OCI-LY7 (cell line): Measurements from ENCODE around the gene RAB40C. TPM values are rescaled to one million over a fixed set of nuclear protein-coding genes. Genes with fewer than 3 reads are reported as not detected.

Source experiments
- BruUV-seq: library from RNA; stranded (reverse); fragments of 400-500 nt; replicated peaks from 2 replicates; lab custom pipeline; 2021; lab: Mats Ljungman, UMichigan
- CTCF ChIA-PET: fragments of 300-600 bp; sonication (Branson Sonifier 250); formaldehyde crosslinking; loops from one replicate; lab custom pipeline; 2022; ENCODE audit warnings: antibody characterized with exemption; ENCODE audit not compliant: unreplicated experiment; lab: Charles Lee
- POLR2A ChIA-PET: fragments of 300-600 bp; sonication (Branson Sonifier 250); formaldehyde crosslinking; loops from one replicate; lab custom pipeline; 2022; ENCODE audit warnings: antibody characterized with exemption; lab: Charles Lee
- DNase-seq: peaks from one replicate; pipeline ENCODE4 v3.0.0-alpha.2; 2015; ENCODE audit warnings: low spot score
- H2AFZ ChIP-seq: fragments of 200-600 bp; sonication (generic), shearing (Covaris generic); 2 replicates; pipeline ENCODE4 v1.6.1; 2014; ENCODE audit warnings: mild to moderate bottlenecking, antibody characterized with exemption, low read length, moderate library complexity
- H3K27ac ChIP-seq: fragments of 200-600 bp; sonication (generic); 2 replicates; pipeline ENCODE4 v1.5.1; 2014; ENCODE audit warnings: mixed run types, low read depth, mild to moderate bottlenecking, moderate library complexity, low read length, inconsistent platforms; ENCODE audit not compliant: poor library complexity, severe bottlenecking
- H3K36me3 ChIP-seq: fragments of 200-600 bp; sonication (generic); 2 replicates; pipeline ENCODE4 v1.6.1; 2014; ENCODE audit warnings: mild to moderate bottlenecking, antibody characterized with exemption, low read length, moderate library complexity, mixed read lengths; ENCODE audit not compliant: insufficient read depth
- H3K4me1 ChIP-seq: fragments of 200-600 bp; sonication (generic); 2 replicates; pipeline ENCODE4 v1.5.1; 2014; ENCODE audit warnings: mild to moderate bottlenecking, low read length; ENCODE audit not compliant: insufficient read depth, poor library complexity, severe bottlenecking
- H3K4me2 ChIP-seq: fragments of 200-600 bp; sonication (generic); 2 replicates; pipeline ENCODE4 v1.6.1; 2014; ENCODE audit warnings: mild to moderate bottlenecking, low read length
- H3K4me3 ChIP-seq: fragments of 200-600 bp; sonication (generic); 2 replicates; pipeline ENCODE4 v1.5.1; 2014; ENCODE audit warnings: mild to moderate bottlenecking, low read depth, low read length; ENCODE audit not compliant: poor library complexity, severe bottlenecking
- H3K79me2 ChIP-seq: fragments of 200-600 bp; sonication (generic); 2 replicates; pipeline ENCODE4 v1.6.1; 2016; ENCODE audit warnings: low read depth, mild to moderate bottlenecking, low read length, moderate library complexity, mixed read lengths; ENCODE audit not compliant: insufficient read depth
- H3K9me2 ChIP-seq: fragments of 200-600 bp; sonication (generic); 2 replicates; pipeline ENCODE4 v1.6.1; 2016; ENCODE audit warnings: mild to moderate bottlenecking, low read length, mixed read lengths; ENCODE audit not compliant: insufficient read depth
- H3K9me3 ChIP-seq: fragments of 200-600 bp; sonication (generic); 2 replicates; pipeline ENCODE4 v1.6.1; 2014; ENCODE audit warnings: mild to moderate bottlenecking, mixed run types, low read length, mixed read lengths
- H4K20me1 ChIP-seq: fragments of 200-600 bp; sonication (generic); 2 replicates; pipeline ENCODE4 v1.6.1; 2014; ENCODE audit warnings: mild to moderate bottlenecking, antibody characterized with exemption, low read length, moderate library complexity, mixed read lengths; ENCODE audit not compliant: insufficient read depth
- EZH2phosphoT487 ChIP-seq: fragments of 200-600 bp; sonication (generic); IDR thresholded peaks from 2 replicates; pipeline ENCODE4 v1.6.1; 2018; ENCODE audit warnings: low read depth, borderline replicate concordance, mild to moderate bottlenecking, mixed run types, antibody characterized with exemption, low read length, moderate library complexity, mixed read lengths
- intact Hi-C: fragments of 100-400 bp; cut with micrococcal nuclease; formaldehyde crosslinking; loops from one replicate; pipeline ENCODE4 v1.10.0; 2022; ENCODE audit not compliant: unreplicated experiment
- total RNA-seq, 2 experiments: library from RNA; depleted of rRNA in 1 of 2; stranded (reverse); fragments of >200 nt in 1 of 2; shearing (Covaris generic) in 1 of 2; gene quantifications; 2 replicates each; pipeline ENCODE4 v1.2.3, GENCODE V29; 2014 to 2022
- TF ChIP-seq, protein P1 (sequence below): fragments of 200-600 bp; sonication (generic); conservative IDR thresholded peaks from 2 replicates; pipeline ENCODE4 v1.5.1; 2014; ENCODE audit warnings: mild to moderate bottlenecking, antibody characterized with exemption, low read length, moderate library complexity, mixed read lengths

RAB40C gene
- total RNA-seq, 2 experiments from 2014 or later = 19.3 to 20.9 TPM

DNA sequence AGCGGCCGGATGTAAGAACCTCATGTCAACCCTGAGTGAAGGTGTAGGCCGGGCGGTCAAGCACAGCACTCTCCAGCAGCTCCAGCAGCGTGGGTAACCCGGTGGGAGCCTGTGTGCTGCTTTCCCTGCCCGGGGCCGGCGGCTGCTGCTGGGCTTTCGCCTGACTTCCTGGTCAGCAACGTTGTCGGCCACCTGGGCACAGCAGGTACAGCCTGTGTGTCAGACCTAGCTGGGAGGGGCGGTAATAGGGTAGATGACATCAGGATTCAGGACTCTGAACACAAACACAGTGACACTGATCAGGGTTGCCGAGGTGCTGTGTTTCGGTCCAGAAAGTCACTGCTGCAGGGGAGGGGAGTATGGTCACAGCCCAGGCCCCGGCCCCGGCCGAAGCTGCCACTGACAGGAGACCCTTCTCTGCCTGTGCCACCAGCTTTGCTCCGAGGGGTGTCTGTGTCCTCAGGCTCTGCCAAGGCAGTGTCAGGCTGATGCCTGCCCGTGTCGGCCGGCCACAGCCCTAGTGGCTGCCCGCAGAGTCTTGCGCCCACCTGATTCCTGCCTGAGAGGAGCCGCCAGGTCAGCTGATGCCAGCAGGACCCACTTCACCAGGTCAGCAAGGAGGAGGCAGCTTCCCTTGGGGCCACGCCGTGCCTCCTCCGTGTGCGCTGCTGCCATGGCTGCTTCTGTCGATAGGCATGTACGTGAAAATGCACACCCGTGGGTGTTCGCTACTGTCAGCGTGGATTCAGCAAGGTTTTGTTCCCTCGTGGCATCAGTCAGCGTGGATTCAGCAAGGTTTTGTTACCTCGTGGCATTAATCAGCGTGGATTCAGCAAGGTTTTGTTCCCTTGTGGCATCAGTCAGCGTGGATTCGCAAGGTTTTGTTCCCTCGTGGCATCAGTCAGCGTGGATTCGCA, 9.2 kb downstream of the RAB40C start:
- Histone ChIP-seq H3K9me3 (no peaks in the 10 kb centered on the region), H2AFZ (no peak overlapping the region), H3K4me3 (no peak overlapping the region), H4K20me1 (no peaks in the 10 kb centered on the region), H3K36me3 (peaks cover 9% of the 10 kb centered on the region), H3K79me2 (no peaks in the 10 kb centered on the region), H3K9me2 (no peaks in the 10 kb centered on the region), H3K4me2 (no peak overlapping the region), H3K27ac (no peak overlapping the region), H3K4me1 (no peaks in the 10 kb centered on the region)
- ChIA-PET POLR2A (interaction anchor here (1.0 kb wide), 1 partner anchor 72 kb away, joined by 4 read pairs; the partner anchor contains the start of gene CAPN15), CTCF (no interaction called here)
- TF ChIP-seq, protein P1, sequence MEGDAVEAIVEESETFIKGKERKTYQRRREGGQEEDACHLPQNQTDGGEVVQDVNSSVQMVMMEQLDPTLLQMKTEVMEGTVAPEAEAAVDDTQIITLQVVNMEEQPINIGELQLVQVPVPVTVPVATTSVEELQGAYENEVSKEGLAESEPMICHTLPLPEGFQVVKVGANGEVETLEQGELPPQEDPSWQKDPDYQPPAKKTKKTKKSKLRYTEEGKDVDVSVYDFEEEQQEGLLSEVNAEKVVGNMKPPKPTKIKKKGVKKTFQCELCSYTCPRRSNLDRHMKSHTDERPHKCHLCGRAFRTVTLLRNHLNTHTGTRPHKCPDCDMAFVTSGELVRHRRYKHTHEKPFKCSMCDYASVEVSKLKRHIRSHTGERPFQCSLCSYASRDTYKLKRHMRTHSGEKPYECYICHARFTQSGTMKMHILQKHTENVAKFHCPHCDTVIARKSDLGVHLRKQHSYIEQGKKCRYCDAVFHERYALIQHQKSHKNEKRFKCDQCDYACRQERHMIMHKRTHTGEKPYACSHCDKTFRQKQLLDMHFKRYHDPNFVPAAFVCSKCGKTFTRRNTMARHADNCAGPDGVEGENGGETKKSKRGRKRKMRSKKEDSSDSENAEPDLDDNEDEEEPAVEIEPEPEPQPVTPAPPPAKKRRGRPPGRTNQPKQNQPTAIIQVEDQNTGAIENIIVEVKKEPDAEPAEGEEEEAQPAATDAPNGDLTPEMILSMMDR = no peak
- no peak for TF ChIP-seq EZH2phosphoT487
- no peak for DNase-seq
- BruUV-seq = no TSS peak
- intact Hi-C loops = no loop called here

DNA sequence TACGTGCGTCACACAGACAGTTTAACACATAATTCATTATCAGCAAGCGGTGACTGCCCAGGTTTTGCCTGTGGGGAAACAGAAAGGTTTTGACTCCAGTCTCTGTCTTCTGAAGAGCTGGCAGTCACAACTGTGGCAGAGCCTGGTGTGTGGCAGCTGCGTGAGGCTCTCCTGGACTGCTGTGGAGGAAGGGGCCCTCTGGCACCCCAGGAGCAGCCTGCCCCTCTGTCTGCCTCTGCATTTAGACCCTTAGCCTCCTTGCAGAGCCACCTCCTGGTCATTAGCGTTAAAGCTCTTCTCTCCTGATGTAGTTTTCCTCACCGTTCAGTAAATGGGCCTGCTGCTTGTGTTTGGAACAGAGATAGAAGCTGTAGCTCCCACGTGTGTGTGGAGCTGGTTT, 10.9 kb downstream of the RAB40C start:
- BruUV-seq = no TSS peak
- Histone ChIP-seq H3K9me2 (no peaks in the 10 kb centered on the region), H4K20me1 (no peaks in the 10 kb centered on the region), H3K4me2 (no peak overlapping the region), H3K4me3 (no peak overlapping the region), H3K27ac (no peak overlapping the region), H3K9me3 (0 out of 2 replicates have a peak, but pooled peaks cover 5% of the 10 kb centered on the region), H3K36me3 (peaks cover 16% of the 10 kb centered on the region), H3K4me1 (no peaks in the 10 kb centered on the region), H3K79me2 (no peaks in the 10 kb centered on the region), H2AFZ (no peak overlapping the region)
- no peak for TF ChIP-seq EZH2phosphoT487
- TF ChIP-seq, protein P1 = peak; percentile 71
- intact Hi-C loops = loop anchor here (1.0 kb wide), 1 partner anchor 21 kb away; no protein-coding TSS in a partner anchor
- ChIA-PET CTCF (interaction anchor here (0.6 kb wide), 1 partner anchor 52 kb away, joined by 3 read pairs; no protein-coding TSS in a partner anchor), POLR2A (no interaction called here)
- DNase-seq = peak; percentile 39

DNA sequence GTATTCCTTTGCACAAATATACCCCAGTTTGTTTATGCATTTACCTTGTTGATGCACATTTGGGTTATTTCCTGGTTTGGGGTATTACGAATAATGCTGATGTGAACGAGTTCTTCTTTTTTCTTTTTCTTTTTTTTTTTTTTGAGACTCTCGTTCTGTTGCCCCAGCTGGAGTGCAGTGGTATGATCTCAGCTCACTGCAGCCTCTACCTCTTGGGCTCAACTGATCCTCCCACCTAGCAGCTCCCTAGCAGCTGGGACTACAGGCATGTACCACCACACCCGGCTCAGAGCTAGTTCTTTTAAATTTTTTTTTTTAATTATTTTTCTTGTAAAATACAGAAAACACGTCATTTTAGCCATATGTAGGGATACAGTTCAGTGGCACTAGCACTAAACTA, 14.1 kb downstream of the RAB40C start:
- no peak overlapping the region for H3K4me3 ChIP-seq
- H4K20me1 ChIP-seq = no peaks in the 10 kb centered on the region
- H3K9me2 ChIP-seq = no peaks in the 10 kb centered on the region
- no peak overlapping the region for H3K27ac ChIP-seq
- TF ChIP-seq, protein P1 = no peak
- TF ChIP-seq EZH2phosphoT487 = no peak
- no TSS peak for BruUV-seq
- H3K4me2 ChIP-seq = no peak overlapping the region
- H3K4me1 ChIP-seq = no peaks in the 10 kb centered on the region
- ChIA-PET CTCF (no interaction called here), POLR2A (no interaction called here)
- H3K36me3 ChIP-seq = peaks cover 13% of the 10 kb centered on the region
- 0 out of 2 replicates have a peak, but pooled peaks cover 5% of the 10 kb centered on the region for H3K9me3 ChIP-seq
- intact Hi-C loops = no loop called here
- H3K79me2 ChIP-seq = no peaks in the 10 kb centered on the region
- DNase-seq = no peak
- H2AFZ ChIP-seq = no peak overlapping the region
